Upper lobe of right lung (tissue), 1 donor: ENCODE measurements around the gene CTBP2. TPM values are rescaled to one million over a fixed set of nuclear protein-coding genes. Genes with fewer than 3 reads are reported as not detected.

Experiments used
- ATAC-seq: fragments of 200-7000 bp; cut with Tn5 transposase; one replicate; pipeline ENCODE4 v1.9.1; 2020; ENCODE audit warnings: mild to moderate bottlenecking, moderate library complexity
- DNase-seq: peaks from one replicate; pipeline ENCODE4 v3.0.0-alpha.2; 2020
- H3K27ac ChIP-seq: fragments of 200-600 bp; one replicate; pipeline ENCODE4 v1.8.0; 2022
- H3K27me3 ChIP-seq: fragments of 200-600 bp; one replicate; pipeline ENCODE4 v1.8.0; 2022; ENCODE audit warnings: mild to moderate bottlenecking
- H3K36me3 ChIP-seq: fragments of 200-600 bp; one replicate; pipeline ENCODE4 v1.8.0; 2022
- H3K4me1 ChIP-seq: fragments of 200-600 bp; one replicate; pipeline ENCODE4 v1.8.0; 2022
- H3K4me3 ChIP-seq: fragments of 200-600 bp; one replicate; pipeline ENCODE4 v1.8.0; 2022; ENCODE audit warnings: mild to moderate bottlenecking
- H3K9me3 ChIP-seq: fragments of 200-600 bp; one replicate; pipeline ENCODE4 v1.8.0; 2022
- CTCF ChIP-seq: fragments of 200-600 bp; IDR thresholded peaks from one replicate; pipeline ENCODE4 v1.8.0; 2022; ENCODE audit warnings: antibody characterized with exemption
- intact Hi-C: fragments of 100-400 bp; cut with DNase I; formaldehyde crosslinking; loops from one replicate; pipeline ENCODE4 v1.11.0; 2022
- total RNA-seq: library from RNA; stranded (reverse); fragmentation: NEBNext Ultra II Directional; extraction: Animal tissue kit (Norgen Biotek cat#: 25700); gene quantifications from one replicate; pipeline ENCODE4 v1.2.1, GENCODE V29; 2021
- donor health status: DM: no; HTN: yes; CAD: no; lungs with severe emphysema.

CTBP2 gene
- total RNA-seq, 1 donor from 2014 or later = 66.7 TPM

GRCh38 chr10:125177641-125178640 lies 17.6 kb upstream of the CTBP2 start:
- Histone ChIP-seq H3K4me3 (no peak overlapping the region), H3K9me3 (no peaks in the 10 kb centered on the region), H3K27me3 (peaks cover 9% of the 10 kb centered on the region), H3K36me3 (no peaks in the 10 kb centered on the region), H3K27ac (no peak overlapping the region), H3K4me1 (no peaks in the 10 kb centered on the region)
- no peak for TF ChIP-seq CTCF
- DNase-seq (no peak), ATAC-seq (no peak)
- intact Hi-C loops = no loop called here

GRCh38 chr10:125175807-125176206 lies 15.4 kb upstream of the CTBP2 start:
- ATAC-seq (no peak), DNase-seq (no peak)
- no peaks in the 10 kb centered on the region for H3K4me1 ChIP-seq
- no peak overlapping the region for H3K27ac ChIP-seq
- no peak for TF ChIP-seq CTCF
- H3K27me3 ChIP-seq = peaks cover 9% of the 10 kb centered on the region
- H3K9me3 ChIP-seq = no peaks in the 10 kb centered on the region
- H3K36me3 ChIP-seq = no peaks in the 10 kb centered on the region
- intact Hi-C loops = no loop called here
- H3K4me3 ChIP-seq = no peak overlapping the region

GRCh38 chr10:125174360-125174759 lies 14.0 kb upstream of the CTBP2 start:
- intact Hi-C loops = no loop called here
- DNase-seq (no peak), ATAC-seq (no peak)
- H3K4me1 ChIP-seq = no peaks in the 10 kb centered on the region
- no peak overlapping the region for H3K27ac ChIP-seq
- peaks cover 9% of the 10 kb centered on the region for H3K27me3 ChIP-seq
- H3K9me3 ChIP-seq = no peaks in the 10 kb centered on the region
- no peak for TF ChIP-seq CTCF
- no peak overlapping the region for H3K4me3 ChIP-seq
- H3K36me3 ChIP-seq = no peaks in the 10 kb centered on the region

- no peaks in the 10 kb centered on the region for H3K4me1 ChIP-seq
- ATAC-seq (no peak), DNase-seq (no peak)
- intact Hi-C loops = no loop called here
- no peak overlapping the region for H3K4me3 ChIP-seq
- no peaks in the 10 kb centered on the region for H3K36me3 ChIP-seq
- TF ChIP-seq CTCF = no peak
- no peaks in the 10 kb centered on the region for H3K9me3 ChIP-seq
- H3K27me3 ChIP-seq = peaks cover 9% of the 10 kb centered on the region
- H3K27ac ChIP-seq = no peak overlapping the region
Measured at GRCh38 chr10:125172694-125173093, 12.3 kb upstream of the CTBP2 start.

GRCh38 chr10:125171402-125172306 lies 11.3 kb upstream of the CTBP2 start:
- H3K27me3 ChIP-seq = peaks cover 9% of the 10 kb centered on the region
- no peak for TF ChIP-seq CTCF
- H3K4me3 ChIP-seq = no peak overlapping the region
- no peaks in the 10 kb centered on the region for H3K9me3 ChIP-seq
- DNase-seq (no peak), ATAC-seq (no peak)
- no peaks in the 10 kb centered on the region for H3K4me1 ChIP-seq
- H3K27ac ChIP-seq = no peak overlapping the region
- intact Hi-C loops = no loop called here
- no peaks in the 10 kb centered on the region for H3K36me3 ChIP-seq
